GM13976 (cell line): ENCODE data around the gene RANBP9.

Experiments
- DNase-seq: peaks from one replicate; pipeline ENCODE4 v3.0.0; 2012; ENCODE audit warnings: low spot score
- in situ Hi-C: fragments of 300-500 bp; cut with MboI; formaldehyde crosslinking; loops from one replicate; pipeline ENCODE4 v1.12.0; 2022; ENCODE audit warnings: low sequenced_read_pairs, mixed read lengths, inconsistent platforms; ENCODE audit not compliant: unreplicated experiment
- TF ChIP-seq, protein P1 (sequence below): IDR thresholded peaks from 2 replicates; pipeline ENCODE4 v1.5.1; 2012; ENCODE audit warnings: borderline replicate concordance, mild to moderate bottlenecking; ENCODE audit not compliant: insufficient read depth; ENCODE audit errors: extremely low read depth, missing control alignments, control extremely low read depth

The RANBP9 gene

GRCh38 chr6:13715444-13715883 lies 3.8 kb upstream of the RANBP9 start:
- TF ChIP-seq, protein P1, sequence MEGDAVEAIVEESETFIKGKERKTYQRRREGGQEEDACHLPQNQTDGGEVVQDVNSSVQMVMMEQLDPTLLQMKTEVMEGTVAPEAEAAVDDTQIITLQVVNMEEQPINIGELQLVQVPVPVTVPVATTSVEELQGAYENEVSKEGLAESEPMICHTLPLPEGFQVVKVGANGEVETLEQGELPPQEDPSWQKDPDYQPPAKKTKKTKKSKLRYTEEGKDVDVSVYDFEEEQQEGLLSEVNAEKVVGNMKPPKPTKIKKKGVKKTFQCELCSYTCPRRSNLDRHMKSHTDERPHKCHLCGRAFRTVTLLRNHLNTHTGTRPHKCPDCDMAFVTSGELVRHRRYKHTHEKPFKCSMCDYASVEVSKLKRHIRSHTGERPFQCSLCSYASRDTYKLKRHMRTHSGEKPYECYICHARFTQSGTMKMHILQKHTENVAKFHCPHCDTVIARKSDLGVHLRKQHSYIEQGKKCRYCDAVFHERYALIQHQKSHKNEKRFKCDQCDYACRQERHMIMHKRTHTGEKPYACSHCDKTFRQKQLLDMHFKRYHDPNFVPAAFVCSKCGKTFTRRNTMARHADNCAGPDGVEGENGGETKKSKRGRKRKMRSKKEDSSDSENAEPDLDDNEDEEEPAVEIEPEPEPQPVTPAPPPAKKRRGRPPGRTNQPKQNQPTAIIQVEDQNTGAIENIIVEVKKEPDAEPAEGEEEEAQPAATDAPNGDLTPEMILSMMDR = no peak
- DNase-seq = peak; percentile 45
- in situ Hi-C loops = no loop called here

DNA sequence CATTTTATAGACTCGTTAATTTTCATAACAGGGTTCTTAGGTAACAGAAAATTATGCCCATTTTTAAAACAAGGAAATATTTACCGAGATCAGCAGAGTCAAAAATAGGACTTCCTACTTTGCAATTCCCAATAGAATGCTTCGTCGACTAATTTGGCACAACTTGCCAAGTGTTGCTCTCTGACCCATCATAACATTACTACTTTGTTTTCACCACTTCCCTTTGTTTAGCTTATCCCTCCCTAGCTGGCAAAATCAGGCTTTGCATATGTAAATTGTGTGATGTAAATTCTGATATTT lies 914 bp upstream of the RANBP9 start:
- TF ChIP-seq, protein P1 = no peak
- in situ Hi-C loops = no loop called here

DNA sequence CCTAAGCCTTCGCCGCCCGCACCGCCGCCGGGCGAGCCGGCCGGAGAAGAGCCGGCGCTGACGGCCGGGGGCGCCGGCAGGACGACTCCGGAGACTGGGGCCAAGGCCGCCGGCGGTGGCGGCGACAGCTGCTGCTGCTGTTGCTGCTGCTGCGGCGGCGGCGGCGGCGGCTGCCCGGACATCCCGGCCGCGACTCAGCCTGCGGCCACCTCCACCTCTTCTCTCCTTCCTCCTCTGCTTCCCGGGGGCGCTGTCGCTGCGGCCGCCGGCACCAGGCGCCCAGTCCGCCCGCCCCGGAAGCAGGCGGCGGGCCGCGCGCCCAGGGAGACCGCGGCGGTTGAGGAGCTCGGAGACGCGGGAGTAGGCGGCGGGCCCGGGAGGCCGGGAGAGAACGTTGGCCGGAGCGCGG lies 307 bp downstream of the RANBP9 start:
- in situ Hi-C loops = no loop called here
- DNase-seq = no peak
- TF ChIP-seq, protein P1 = no peak

More for the DNA sequence above, 914 bp upstream of the RANBP9 start:
- DNase-seq = no peak

DNA sequence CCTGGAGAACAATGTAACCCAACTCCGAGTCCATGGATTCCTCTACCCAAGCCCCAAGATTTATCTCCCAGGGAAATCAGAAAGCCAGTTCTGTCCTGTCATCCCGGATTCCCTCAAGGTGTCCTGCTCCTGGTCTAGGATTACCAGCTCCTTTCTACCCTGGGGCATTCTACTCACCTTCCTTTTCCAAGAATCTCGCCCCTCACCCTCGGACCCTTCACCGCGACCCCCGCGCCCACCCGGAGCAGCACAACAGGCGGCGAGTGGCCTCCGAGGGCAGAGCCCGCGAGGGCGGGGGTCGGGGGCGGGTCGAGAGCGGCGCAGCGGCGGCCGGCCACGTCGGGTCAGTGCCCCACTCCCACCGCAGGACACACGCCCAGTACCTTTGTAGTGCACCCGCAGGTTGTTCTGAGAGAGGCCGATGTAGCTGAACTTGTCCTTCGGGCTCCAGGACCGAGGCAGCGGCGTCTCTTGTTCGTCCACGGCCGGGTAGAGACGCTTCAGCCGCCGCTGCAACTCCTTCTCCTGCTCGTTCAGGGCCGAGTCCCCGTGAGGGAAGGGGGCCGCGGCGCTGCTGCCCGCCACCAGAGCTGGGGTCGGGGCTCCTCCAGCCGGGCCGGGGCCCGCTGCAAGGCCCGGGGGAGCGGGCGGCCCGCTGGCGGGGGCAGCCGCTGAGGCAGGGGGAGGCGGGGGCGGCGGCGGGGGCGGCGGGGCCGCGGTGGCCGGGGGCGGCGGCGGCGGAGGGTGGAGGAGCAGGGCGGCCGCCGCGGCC lies 897 bp downstream of the RANBP9 start:
- in situ Hi-C loops = no loop called here
- TF ChIP-seq, protein P1 = no peak
- peak; percentile 50 for DNase-seq

DNA sequence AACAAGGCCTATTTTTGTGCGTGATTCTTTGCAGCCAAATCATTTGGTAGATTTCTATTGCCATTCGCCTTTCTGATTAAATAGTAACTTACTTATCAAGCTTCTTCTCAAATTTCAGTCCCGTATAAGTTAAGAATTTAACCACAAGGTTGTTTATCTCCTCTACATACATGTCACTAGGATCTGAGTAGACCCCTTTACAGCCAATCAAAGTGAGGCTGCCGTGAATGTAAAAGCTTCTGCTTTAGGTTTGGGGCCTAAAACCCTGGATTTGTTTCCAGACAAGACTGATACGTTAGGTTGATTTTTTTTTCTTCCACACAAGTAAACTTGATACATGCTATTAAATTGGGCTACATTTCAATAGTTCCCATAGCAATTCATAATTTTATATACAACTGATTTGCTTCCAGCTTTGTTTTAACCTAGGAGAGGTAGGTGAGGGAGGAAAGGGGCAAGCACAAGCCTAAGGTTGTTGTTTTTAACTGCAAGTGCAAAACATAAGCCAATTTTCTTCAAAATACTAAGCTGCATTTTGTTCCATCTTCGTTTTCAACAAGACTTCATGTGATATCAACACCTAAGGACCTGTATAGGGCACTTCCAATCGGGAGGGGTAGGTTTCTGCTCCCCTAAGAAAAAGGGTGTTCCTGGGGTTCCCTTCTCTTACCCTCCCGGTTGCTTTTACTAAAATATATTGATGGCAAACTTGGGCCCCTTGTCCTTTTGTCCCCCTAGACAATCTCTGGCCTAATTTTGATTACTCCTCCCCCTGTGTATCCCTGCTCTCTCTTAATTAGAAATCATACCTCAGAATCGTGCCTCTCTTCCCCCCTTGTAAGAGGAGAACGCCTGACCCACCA lies 1.7 kb downstream of the RANBP9 start:
- TF ChIP-seq, protein P1 = no peak
- in situ Hi-C loops = no loop called here
- no peak for DNase-seq

DNA sequence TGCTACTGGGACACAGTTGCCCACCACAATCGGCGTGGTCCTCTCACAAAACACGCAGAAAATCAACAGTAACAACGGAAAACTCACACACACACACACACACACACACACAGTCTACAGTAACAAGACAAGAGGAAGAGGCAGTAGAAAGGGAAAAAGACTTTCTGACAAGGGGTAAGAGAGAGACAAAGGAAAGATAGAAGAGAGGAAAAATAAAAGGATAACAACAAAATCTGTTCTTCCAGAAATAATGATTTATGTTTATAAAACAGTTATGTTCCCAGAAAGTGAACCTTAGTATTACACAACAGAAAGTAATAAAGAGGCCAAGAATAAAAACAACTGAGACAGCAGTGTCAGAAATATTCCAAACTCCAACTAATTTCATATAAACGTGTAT lies 2.9 kb downstream of the RANBP9 start:
- TF ChIP-seq, protein P1 = no peak
- no peak for DNase-seq
- in situ Hi-C loops = no loop called here
